KMS-11 (cell line): ENCODE measurements around the gene MICAL3.

Source experiments
- H2AFZ ChIP-seq: fragments of 200-600 bp; sonication (generic); 2 replicates; pipeline ENCODE4 v1.6.1; 2016; ENCODE audit warnings: antibody characterized with exemption, mixed run types, low read depth
- H3K27ac ChIP-seq: fragments of 200-600 bp; sonication (generic); 2 replicates; pipeline ENCODE4 v1.6.1; 2016; ENCODE audit warnings: mild to moderate bottlenecking, mixed run types
- H3K27me3 ChIP-seq: fragments of 200-600 bp; sonication (generic); 2 replicates; pipeline ENCODE4 v1.6.1; 2017; ENCODE audit warnings: mild to moderate bottlenecking, low read depth, mixed run types, moderate library complexity; ENCODE audit not compliant: insufficient read depth
- H3K36me3 ChIP-seq: fragments of 200-600 bp; sonication (generic); 2 replicates; pipeline ENCODE4 v1.6.1; 2017; ENCODE audit warnings: mild to moderate bottlenecking, mixed run types; ENCODE audit not compliant: insufficient read depth
- H3K4me1 ChIP-seq: fragments of 200-600 bp; sonication (generic); 2 replicates; pipeline ENCODE4 v1.6.1; 2016; ENCODE audit warnings: mild to moderate bottlenecking, low read depth, mixed run types; ENCODE audit not compliant: poor library complexity, severe bottlenecking
- H3K4me2 ChIP-seq: fragments of 200-600 bp; sonication (generic); 2 replicates; pipeline ENCODE4 v1.7.0; 2016; ENCODE audit warnings: mild to moderate bottlenecking, mixed run types
- H3K4me3 ChIP-seq: fragments of 200-600 bp; sonication (generic); IDR thresholded peaks from 2 replicates; pipeline ENCODE4 v1.6.1; 2017; ENCODE audit warnings: low read depth, low read length, mixed read lengths; ENCODE audit not compliant: insufficient read depth
- H3K79me2 ChIP-seq: fragments of 200-600 bp; sonication (generic); 2 replicates; pipeline ENCODE4 v1.6.1; 2016; ENCODE audit warnings: low read depth, mixed run types; ENCODE audit not compliant: insufficient read depth
- H3K9ac ChIP-seq: fragments of 200-600 bp; sonication (generic); 2 replicates; pipeline ENCODE4 v1.6.1; 2016; ENCODE audit warnings: mild to moderate bottlenecking, mixed run types
- H4K20me1 ChIP-seq: fragments of 200-600 bp; sonication (generic); 2 replicates; pipeline ENCODE4 v1.6.1; 2016; ENCODE audit warnings: mild to moderate bottlenecking, mixed run types; ENCODE audit not compliant: insufficient read depth
- CTCF ChIP-seq: fragments of 200-600 bp; sonication (generic); conservative IDR thresholded peaks from 2 replicates; pipeline ENCODE4 v1.6.1; 2017; ENCODE audit warnings: low read depth, mild to moderate bottlenecking, antibody characterized with exemption, low read length, moderate library complexity, mixed read lengths

Gene MICAL3

DNA sequence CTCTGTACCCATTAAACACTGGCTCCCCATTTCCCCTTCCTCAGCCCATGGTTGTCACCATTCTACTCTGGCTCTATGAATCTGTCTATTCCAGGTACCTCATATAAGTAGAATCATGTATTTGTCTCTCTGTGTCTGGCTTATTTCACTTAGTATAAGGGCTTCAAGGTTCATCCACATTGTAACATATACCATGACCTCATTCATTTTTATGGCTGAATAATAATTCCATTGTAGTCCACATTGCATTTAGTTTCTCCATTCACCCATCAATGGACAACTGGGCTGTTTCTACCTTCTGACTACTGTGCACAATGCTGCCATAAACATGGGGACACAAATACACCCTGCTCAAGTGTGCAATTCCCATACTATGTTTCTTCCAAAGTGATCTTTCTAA lies 97.3 kb downstream of the MICAL3 start:
- TF ChIP-seq CTCF = no peak
- Histone ChIP-seq H3K27me3 (no peaks in the 10 kb centered on the region), H3K4me2 (no peak overlapping the region), H3K27ac (no peak overlapping the region), H3K9ac (no peak overlapping the region), H3K4me3 (no peak overlapping the region), H3K4me1 (peaks cover 40% of the 10 kb centered on the region), H4K20me1 (0 out of 2 replicates have a peak, but pooled peaks cover 15% of the 10 kb centered on the region), H3K36me3 (no peaks in the 10 kb centered on the region), H2AFZ (no peak overlapping the region), H3K79me2 (peaks cover 81% of the 10 kb centered on the region)

- Histone ChIP-seq H4K20me1 (0 out of 2 replicates have a peak, but pooled peaks cover 15% of the 10 kb centered on the region), H3K4me3 (no peak overlapping the region), H3K27me3 (no peaks in the 10 kb centered on the region), H3K27ac (no peak overlapping the region), H3K9ac (no peak overlapping the region), H3K4me2 (no peak overlapping the region), H3K79me2 (peaks cover 76% of the 10 kb centered on the region), H2AFZ (no peak overlapping the region), H3K4me1 (peaks cover 42% of the 10 kb centered on the region), H3K36me3 (no peaks in the 10 kb centered on the region)
- no peak for TF ChIP-seq CTCF
Measured at GRCh38 chr22:17926516-17926915, 97.8 kb downstream of the MICAL3 start.

- H2AFZ ChIP-seq = no peak overlapping the region
- H3K9ac ChIP-seq = no peak overlapping the region
- no peak overlapping the region for H3K4me3 ChIP-seq
- peaks cover 73% of the 10 kb centered on the region for H3K79me2 ChIP-seq
- no peak overlapping the region for H3K4me2 ChIP-seq
- no peaks in the 10 kb centered on the region for H3K36me3 ChIP-seq
- H3K27me3 ChIP-seq = no peaks in the 10 kb centered on the region
- 0 out of 2 replicates have a peak, but pooled peaks cover 15% of the 10 kb centered on the region for H4K20me1 ChIP-seq
- H3K27ac ChIP-seq = no peak overlapping the region
- peaks cover 44% of the 10 kb centered on the region for H3K4me1 ChIP-seq
- no peak for TF ChIP-seq CTCF
Measured at GRCh38 chr22:17925431-17925841, 98.9 kb downstream of the MICAL3 start.

GRCh38 chr22:17924735-17925364 lies 99.5 kb downstream of the MICAL3 start:
- H3K27ac ChIP-seq = no peak overlapping the region
- H4K20me1 ChIP-seq = 0 out of 2 replicates have a peak, but pooled peaks cover 12% of the 10 kb centered on the region
- no peak overlapping the region for H3K4me3 ChIP-seq
- peaks cover 50% of the 10 kb centered on the region for H3K4me1 ChIP-seq
- no peaks in the 10 kb centered on the region for H3K27me3 ChIP-seq
- H3K79me2 ChIP-seq = peaks cover 69% of the 10 kb centered on the region
- no peak overlapping the region for H3K4me2 ChIP-seq
- H2AFZ ChIP-seq = no peak overlapping the region
- no peaks in the 10 kb centered on the region for H3K36me3 ChIP-seq
- no peak overlapping the region for H3K9ac ChIP-seq
- no peak for TF ChIP-seq CTCF
